T-cell (primary cell): ENCODE results near the gene ZNF438. TPM values are rescaled to one million over a fixed set of nuclear protein-coding genes. Genes with fewer than 3 reads are reported as not detected.
"Not testable (repeated sequence)": the region's sequence is repeated elsewhere in the genome, so short reads cannot be mapped to it uniquely, and the experiment has no call there.

Experiments
- ATAC-seq, 4 experiments: fragments of 200-7000 bp in 3 of 4; fragments of 150-1000 bp in 1 of 4; cut with Tn5 transposase; replicated peaks in 1 of 4; 1 replicate in 3 of 4; 2 replicates in 1 of 4; pipeline ENCODE4 v1.10.0; 2021; ENCODE audit warnings: moderate library complexity in 3 of 4, mild to moderate bottlenecking in 2 of 4, moderate number of reproducible peaks in 1 of 4
- CTCF ChIA-PET, 2 donors: fragments of 300-600 bp; sonication (Branson Sonifier 250); formaldehyde crosslinking; loops; one replicate each; lab custom pipeline; 2022; ENCODE audit warnings: antibody characterized with exemption in 2 of 2; lab: Charles Lee
- POLR2A ChIA-PET, 2 donors: fragments of 300-600 bp; sonication (Branson Sonifier 250); formaldehyde crosslinking; loops; one replicate each; lab custom pipeline; 2022; ENCODE audit warnings: antibody characterized with exemption in 2 of 2; lab: Charles Lee
- DNase-seq, 35 experiments: peaks; one replicate each; pipeline versions ENCODE4 v3.0.0 to v3.0.0-alpha.2; 2013 to 2023
- H3K27ac ChIP-seq: one replicate; pipeline ENCODE4 v1.5.1; 2013; ENCODE audit warnings: low read length
- H3K27me3 ChIP-seq, 2 experiments: replicated peaks in 1 of 2; 1 replicate in 1 of 2; 2 replicates in 1 of 2; pipeline versions ENCODE4 v1.6.1 to v1.7.0; 2013; ENCODE audit warnings: low read length in 1 of 2, mixed read lengths in 1 of 2; ENCODE audit not compliant: control insufficient read depth in 2 of 2, insufficient read depth in 2 of 2; ENCODE audit errors: extremely low read depth in 1 of 2
- H3K36me3 ChIP-seq, 2 donors: 1 replicate in 1 of 2; 2 replicates in 1 of 2; pipeline versions ENCODE4 v1.6.1 to v1.7.0; 2013; ENCODE audit warnings: low read length in 1 of 2; ENCODE audit not compliant: control insufficient read depth in 2 of 2, insufficient read depth in 1 of 2; ENCODE audit errors: extremely low read depth in 1 of 2
- H3K4me1 ChIP-seq, 2 experiments: 1 replicate in 1 of 2; 2 replicates in 1 of 2; pipeline versions ENCODE4 v1.6.1 to v1.7.0; 2013; ENCODE audit warnings: low read length in 2 of 2, mixed read lengths in 1 of 2; ENCODE audit not compliant: insufficient read depth in 2 of 2, control insufficient read depth in 1 of 2; ENCODE audit errors: extremely low read depth in 1 of 2
- H3K4me3 ChIP-seq, 2 donors: 1 replicate in 1 of 2; 2 replicates in 1 of 2; pipeline versions ENCODE4 v1.5.1 to v1.7.0; 2013; ENCODE audit warnings: mild to moderate bottlenecking in 2 of 2, low read length in 1 of 2, moderate library complexity in 1 of 2; ENCODE audit not compliant: control insufficient read depth in 1 of 2; ENCODE audit errors: extremely low read depth in 1 of 2
- H3K9me3 ChIP-seq: 2 replicates; pipeline ENCODE4 v1.7.0; 2013
- H3K27ac Mint-ChIP-seq, 2 donors: one replicate each; pipeline ENCODE4 v1.8.0; 2020 to 2021; ENCODE audit warnings: mild to moderate bottlenecking in 2 of 2, mixed read lengths in 2 of 2
- H3K27me3 Mint-ChIP-seq, 2 donors: one replicate each; pipeline ENCODE4 v1.8.0; 2021 to 2022; ENCODE audit warnings: mixed read lengths in 2 of 2
- H3K36me3 Mint-ChIP-seq: one replicate; pipeline ENCODE4 v1.8.0; 2021; ENCODE audit warnings: mixed read lengths
- H3K4me1 Mint-ChIP-seq, 3 donors: one replicate each; pipeline ENCODE4 v1.8.0; 2020 to 2022; ENCODE audit warnings: mixed read lengths in 3 of 3, mild to moderate bottlenecking in 1 of 3
- H3K4me3 Mint-ChIP-seq, 3 donors: one replicate each; pipeline ENCODE4 v1.8.0; 2020 to 2022; ENCODE audit warnings: mild to moderate bottlenecking in 3 of 3, mixed read lengths in 3 of 3, moderate library complexity in 3 of 3
- H3K9me3 Mint-ChIP-seq, 3 donors: one replicate each; pipeline ENCODE4 v1.8.0; 2020 to 2022; ENCODE audit warnings: mixed read lengths in 3 of 3
- WGBS: methylation state at CpG from one replicate; pipeline ENCODE4 v1.1.5; 2013; ENCODE audit warnings: missing lambda C conversion rate; ENCODE audit not compliant: insufficient coverage; 5-methylcytosine and 5-hydroxymethylcytosine counted together
- total RNA-seq, 35 experiments: library from RNA in 6 of 35; stranded (reverse) in 6 of 35; fragments of 120-200 nt in 1 of 35; gene quantifications; one replicate each; pipeline versions ENCODE4 v1.2.1 to v1.2.4 and lab custom pipeline; 2013 to 2026

ZNF438 gene
- total RNA-seq, 5 donors from 2014 or later (not counting 1 experiment from before 2014, with no cell fraction given), result 2.7 to 3.6 (median 3.4) TPM

DNA sequence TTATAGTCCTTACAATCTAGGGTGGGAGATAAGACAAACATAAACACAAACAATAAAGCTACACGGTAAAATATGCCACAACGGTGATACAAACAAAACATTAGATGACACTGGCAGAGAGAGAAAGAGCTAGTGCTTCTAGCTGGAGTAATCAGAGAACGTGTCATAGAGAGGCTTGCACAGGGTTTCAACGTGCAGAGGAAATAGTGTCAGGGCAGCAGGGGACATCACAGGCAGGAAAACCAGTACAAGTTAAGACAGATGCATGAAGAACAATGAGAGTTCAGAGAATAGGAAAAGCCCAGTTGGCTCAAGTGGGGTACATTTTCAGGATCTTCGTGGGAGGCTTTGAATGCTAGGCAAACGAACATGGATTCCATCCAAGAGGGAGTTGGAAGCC, 91.4 kb downstream of the ZNF438 start:
- Mint-ChIP-seq H3K27ac (no peak overlapping the region), H3K36me3 (peaks cover 28% of the 10 kb centered on the region), H3K4me1 (peaks cover 12 to 13% (median 13%) of the 10 kb centered on the region in 3 donors), H3K9me3 (peaks cover 0 to 9% (median 0%) of the 10 kb centered on the region in 3 donors), H3K4me3 (no peak overlapping the region), H3K27me3 (no peaks in the 10 kb centered on the region)
- H3K27ac ChIP-seq, result no peak overlapping the region
- ChIA-PET POLR2A (no interaction called here), CTCF (no interaction called here)
- no peak for ATAC-seq
- no peaks in the 10 kb centered on the region for H3K27me3 ChIP-seq
- H3K4me1 ChIP-seq, result peaks cover 3 to 5% of the 10 kb centered on the region in 2 experiments
- no peak overlapping the region for H3K4me3 ChIP-seq
- H3K36me3 ChIP-seq, result no peaks in the 10 kb centered on the region
- H3K9me3 ChIP-seq, result no peaks in the 10 kb centered on the region
- 80% methylated on average over 3 of the region's 6 CpGs for WGBS
- no peak for DNase-seq

DNA sequence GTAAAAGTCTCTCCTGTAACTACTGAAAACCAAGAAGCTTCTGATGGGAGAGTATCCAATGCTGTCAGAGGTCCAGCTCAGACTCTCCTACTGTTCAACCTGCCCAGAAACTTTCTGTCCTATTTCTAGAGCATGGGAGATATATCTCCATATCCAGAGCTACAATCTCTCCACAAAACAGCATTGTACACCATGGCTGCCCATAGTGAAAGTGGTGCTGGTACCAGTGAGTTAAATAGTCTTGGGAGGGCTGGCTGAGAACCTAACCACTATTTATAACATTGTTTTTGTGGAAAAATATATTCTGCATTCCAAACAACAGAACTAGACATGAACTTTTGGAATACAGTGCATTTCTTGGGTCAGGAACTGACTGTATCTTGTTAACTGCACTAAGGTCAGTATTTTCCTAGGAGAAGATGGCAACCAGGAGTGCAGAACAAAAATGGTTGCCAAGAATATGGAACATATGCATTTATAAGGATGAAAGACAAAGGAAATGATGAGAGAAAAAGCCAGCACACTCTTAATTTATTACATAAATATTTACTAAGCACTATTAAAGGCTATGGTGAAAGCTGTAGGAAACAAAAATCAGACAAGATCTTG, 91.9 kb downstream of the ZNF438 start:
- Mint-ChIP-seq H3K4me1 (peaks cover 12 to 13% (median 12%) of the 10 kb centered on the region in 3 donors), H3K4me3 (no peak overlapping the region), H3K36me3 (peaks cover 32% of the 10 kb centered on the region), H3K27ac (no peak overlapping the region), H3K27me3 (no peaks in the 10 kb centered on the region), H3K9me3 (peaks cover 0 to 9% (median 0%) of the 10 kb centered on the region in 3 donors)
- ChIA-PET POLR2A (no interaction called here), CTCF (no interaction called here)
- H3K4me1 ChIP-seq, result peaks cover 3 to 5% of the 10 kb centered on the region in 2 experiments
- H3K9me3 ChIP-seq, result no peaks in the 10 kb centered on the region
- H3K4me3 ChIP-seq, result no peak overlapping the region
- DNase-seq (no peak), ATAC-seq (no peak)
- no peak overlapping the region for H3K27ac ChIP-seq
- H3K27me3 ChIP-seq, result no peaks in the 10 kb centered on the region
- no peaks in the 10 kb centered on the region for H3K36me3 ChIP-seq

DNA sequence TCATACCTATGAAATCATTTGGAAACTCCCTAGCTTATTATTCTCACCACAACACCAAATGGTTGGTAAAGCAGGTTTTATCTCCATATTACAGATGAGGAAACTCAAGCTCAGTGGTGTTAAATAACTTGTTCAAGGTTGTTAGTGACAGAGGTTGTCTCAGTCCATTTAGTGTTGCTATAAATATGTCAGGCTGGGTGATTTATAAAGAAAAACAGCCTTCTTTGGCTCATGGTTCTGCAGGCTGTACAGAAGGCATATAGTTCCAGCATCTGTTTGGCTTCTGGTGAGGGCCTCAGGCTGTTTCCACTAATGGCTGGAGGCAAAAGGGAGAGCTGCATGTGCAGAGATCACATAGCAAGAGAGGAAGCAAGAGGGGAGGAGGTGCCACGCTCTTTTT, 96.6 kb downstream of the ZNF438 start:
- Mint-ChIP-seq H3K27me3 (no peaks in the 10 kb centered on the region), H3K4me3 (no peak overlapping the region), H3K9me3 (peaks cover 0 to 9% (median 0%) of the 10 kb centered on the region in 3 donors), H3K4me1 (peaks cover 7 to 13% (median 9%) of the 10 kb centered on the region in 3 donors), H3K27ac (no peak overlapping the region), H3K36me3 (peaks cover 38% of the 10 kb centered on the region)
- no peak for ATAC-seq
- no peak for DNase-seq
- Histone ChIP-seq H3K4me1 (peaks cover 3 to 5% of the 10 kb centered on the region in 2 experiments), H3K27me3 (no peaks in the 10 kb centered on the region), H3K36me3 (no peaks in the 10 kb centered on the region), H3K4me3 (no peak overlapping the region), H3K9me3 (no peaks in the 10 kb centered on the region), H3K27ac (no peak overlapping the region)
- ChIA-PET POLR2A (no interaction called here), CTCF (no interaction called here)
- no CpG with 5 or more reads among the region's 1 CpG for WGBS

DNA sequence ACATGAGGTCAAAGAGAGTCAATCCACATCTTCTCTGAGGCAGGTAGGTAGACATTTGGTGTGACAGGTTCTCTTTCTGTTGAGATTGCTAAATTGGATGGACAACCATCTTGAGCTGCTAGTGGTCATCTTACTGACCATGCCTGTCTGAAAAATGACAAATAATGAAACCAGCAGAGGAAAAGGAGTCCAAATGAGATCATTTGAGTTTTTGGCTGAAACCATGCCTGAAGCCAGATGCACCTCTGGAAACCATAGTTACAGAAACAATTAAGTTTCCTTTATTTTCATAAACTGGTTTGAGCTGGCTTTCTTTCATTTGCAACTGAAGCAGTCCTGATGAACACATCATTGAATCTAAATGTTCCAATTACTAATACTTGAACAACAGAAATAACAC, 100.6 kb downstream of the ZNF438 start:
- no peaks in the 10 kb centered on the region for H3K36me3 ChIP-seq
- H3K4me3 Mint-ChIP-seq, result no peak overlapping the region
- no peaks in the 10 kb centered on the region for H3K9me3 ChIP-seq
- ATAC-seq, result no peak
- POLR2A ChIA-PET, result interaction anchor here in 1 of 2 donors (0.5 kb wide), 1 partner anchor 884 kb away, joined by 3 read pairs; no protein-coding TSS in a partner anchor
- no peak overlapping the region for H3K4me3 ChIP-seq
- no peak overlapping the region for H3K27ac ChIP-seq
- peaks cover 9 to 14% (median 10%) of the 10 kb centered on the region in 3 donors for H3K4me1 Mint-ChIP-seq
- peaks cover 45% of the 10 kb centered on the region for H3K36me3 Mint-ChIP-seq
- no peaks in the 10 kb centered on the region for H3K27me3 Mint-ChIP-seq
- DNase-seq, result no peak
- no peaks in the 10 kb centered on the region for H3K27me3 ChIP-seq
- CTCF ChIA-PET, result no interaction called here
- H3K9me3 Mint-ChIP-seq, result peaks cover 0 to 7% (median 0%) of the 10 kb centered on the region in 3 donors
- no peak overlapping the region for H3K27ac Mint-ChIP-seq
- H3K4me1 ChIP-seq, result no peaks in the 10 kb centered on the region

DNA sequence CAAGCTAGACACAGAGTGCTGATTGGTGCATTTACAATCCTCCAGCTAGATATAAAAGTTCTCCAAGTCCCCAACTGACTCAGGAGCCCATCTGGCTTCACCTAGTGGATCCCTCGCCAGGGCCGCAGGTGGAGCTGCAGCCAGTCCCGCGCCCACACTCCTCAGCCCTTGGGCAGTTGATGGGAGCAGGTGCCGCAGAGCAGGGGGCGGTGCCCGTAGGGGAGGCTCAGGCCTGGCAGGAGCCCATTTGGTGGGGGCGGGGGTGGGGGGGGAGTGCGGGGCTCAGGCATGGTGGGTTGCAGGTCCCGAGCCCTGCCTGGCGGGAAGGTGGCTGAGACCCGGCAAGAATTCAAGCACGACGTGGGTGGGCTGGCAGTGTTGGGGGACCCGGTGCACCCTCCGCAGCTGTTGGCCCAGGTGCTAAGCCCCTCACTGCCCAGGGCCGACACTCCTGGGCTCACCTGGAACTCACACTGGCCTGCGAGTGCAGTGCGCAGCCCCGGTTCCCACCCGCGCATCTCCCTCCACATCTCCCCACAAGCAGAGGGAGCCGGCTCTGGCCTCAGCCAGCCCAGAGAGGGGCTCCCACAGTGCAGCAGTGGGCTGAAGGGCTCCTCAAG, 101.7 kb downstream of the ZNF438 start:
- CTCF ChIA-PET, result no interaction called here
- no peaks in the 10 kb centered on the region for H3K36me3 ChIP-seq
- no peak overlapping the region for H3K4me3 ChIP-seq
- H3K27me3 ChIP-seq, result no peaks in the 10 kb centered on the region
- Mint-ChIP-seq H3K36me3 (peaks cover 43% of the 10 kb centered on the region), H3K27me3 (no peaks in the 10 kb centered on the region), H3K4me1 (peaks cover 9 to 14% (median 10%) of the 10 kb centered on the region in 3 donors), H3K9me3 (peaks cover 3 to 6% (median 3%) of the 10 kb centered on the region in 3 donors), H3K4me3 (no peak overlapping the region), H3K27ac (peak overlapping the region in 1 of 2 donors; percentile 91)
- H3K27ac ChIP-seq, result no peak overlapping the region
- H3K4me1 ChIP-seq, result no peaks in the 10 kb centered on the region
- DNase-seq, result no peak
- H3K9me3 ChIP-seq, result no peaks in the 10 kb centered on the region
- 95% methylated on average over 8 of the region's 23 CpGs for WGBS
- POLR2A ChIA-PET, result no interaction called here
- ATAC-seq, result no peak

DNA sequence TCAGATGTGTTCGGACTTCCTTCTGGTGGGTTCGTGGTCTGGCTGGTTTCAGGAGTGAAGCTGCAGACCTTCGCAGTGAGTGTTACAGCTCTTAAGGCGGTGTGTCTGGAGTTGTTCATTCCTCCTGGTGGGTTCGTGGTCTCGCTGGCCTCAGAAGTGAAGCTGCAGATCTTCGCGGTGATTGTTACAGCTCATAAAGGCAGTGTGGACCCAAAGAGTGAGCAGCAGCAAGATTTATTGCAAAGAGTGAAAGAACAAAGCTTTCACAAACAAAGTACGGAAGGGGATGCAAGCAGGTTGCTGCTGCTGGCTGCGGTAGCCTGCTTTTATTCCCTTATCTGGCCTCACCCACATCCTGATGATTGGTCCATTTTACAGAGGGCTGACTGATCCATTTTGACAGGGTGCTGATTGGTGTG, 102.3 kb downstream of the ZNF438 start:
- Mint-ChIP-seq H3K27ac (peak overlapping the region; percentile 34 to 91), H3K36me3 (peaks cover 43% of the 10 kb centered on the region), H3K9me3 (peaks cover 3 to 12% (median 8%) of the 10 kb centered on the region in 3 donors), H3K4me1 (peaks cover 9 to 14% (median 10%) of the 10 kb centered on the region in 3 donors), H3K4me3 (peak overlapping the region; percentile 42 to 73 (median 70))
- H3K4me3 ChIP-seq, result peak overlapping the region in 1 of 2 donors; percentile 44
- WGBS, result 43% methylated on average over 9 of the region's 10 CpGs
- H3K27ac ChIP-seq, H3K4me1 ChIP-seq, H3K36me3 ChIP-seq, H3K9me3 ChIP-seq, POLR2A ChIA-PET, H3K27me3 ChIP-seq, CTCF ChIA-PET, H3K27me3 Mint-ChIP-seq: not testable (repeated sequence)
- DNase-seq, result peak in 12 of 35 experiments; percentile 2 to 31 (median 9)
- ATAC-seq, result peak; percentile 43 to 72 (median 50)
